Neutrophil (primary cell): Measurements from ENCODE around the gene C13orf46.

Source experiments
- H3K27ac ChIP-seq: fragments of 200-600 bp; sonication (generic); 2 replicates; pipeline ENCODE4 v1.5.1; 2016; ENCODE audit warnings: mild to moderate bottlenecking, moderate library complexity
- H3K27me3 ChIP-seq: fragments of 200-600 bp; sonication (generic); 2 replicates; pipeline ENCODE4 v1.6.0; 2016; ENCODE audit warnings: mild to moderate bottlenecking
- H3K36me3 ChIP-seq: fragments of 200-600 bp; sonication (generic); 2 replicates; pipeline ENCODE4 v1.5.1; 2017
- H3K4me1 ChIP-seq, 2 experiments: fragments of 200-600 bp in 1 of 2; sonication (generic) in 1 of 2; 1 replicate in 1 of 2; 2 replicates in 1 of 2; pipeline versions ENCODE4 v1.5.1 to v1.6.1; 2013 to 2016; ENCODE audit warnings: low read depth in 1 of 2, low read length in 1 of 2, mild to moderate bottlenecking in 1 of 2, moderate library complexity in 1 of 2; ENCODE audit not compliant: control insufficient read depth in 1 of 2, insufficient read depth in 1 of 2
- H3K4me3 ChIP-seq, 2 experiments: fragments of 200-600 bp in 1 of 2; sonication (generic) in 1 of 2; 1 replicate in 1 of 2; 2 replicates in 1 of 2; pipeline ENCODE4 v1.5.1; 2013 to 2016; ENCODE audit warnings: low read depth in 1 of 2, low read length in 1 of 2, mild to moderate bottlenecking in 1 of 2, moderate library complexity in 1 of 2
- H3K9me3 ChIP-seq: fragments of 200-600 bp; sonication (generic); 2 replicates; pipeline ENCODE4 v1.5.1; 2016
- TF ChIP-seq, protein P1 (sequence below): fragments of 200-600 bp; sonication (generic); IDR thresholded peaks from 2 replicates; pipeline ENCODE4 v1.5.1; 2016; ENCODE audit warnings: antibody characterized with exemption

Gene C13orf46

GRCh38 chr13:114007566-114007965, 33.7 kb upstream of the C13orf46 start:
- Histone ChIP-seq H3K36me3 (peaks cover 48% of the 10 kb centered on the region), H3K4me1 (no peaks in the 10 kb centered on the region), H3K27ac (no peak overlapping the region), H3K9me3 (no peaks in the 10 kb centered on the region), H3K27me3 (no peaks in the 10 kb centered on the region), H3K4me3 (no peak overlapping the region)
- TF ChIP-seq, protein P1, sequence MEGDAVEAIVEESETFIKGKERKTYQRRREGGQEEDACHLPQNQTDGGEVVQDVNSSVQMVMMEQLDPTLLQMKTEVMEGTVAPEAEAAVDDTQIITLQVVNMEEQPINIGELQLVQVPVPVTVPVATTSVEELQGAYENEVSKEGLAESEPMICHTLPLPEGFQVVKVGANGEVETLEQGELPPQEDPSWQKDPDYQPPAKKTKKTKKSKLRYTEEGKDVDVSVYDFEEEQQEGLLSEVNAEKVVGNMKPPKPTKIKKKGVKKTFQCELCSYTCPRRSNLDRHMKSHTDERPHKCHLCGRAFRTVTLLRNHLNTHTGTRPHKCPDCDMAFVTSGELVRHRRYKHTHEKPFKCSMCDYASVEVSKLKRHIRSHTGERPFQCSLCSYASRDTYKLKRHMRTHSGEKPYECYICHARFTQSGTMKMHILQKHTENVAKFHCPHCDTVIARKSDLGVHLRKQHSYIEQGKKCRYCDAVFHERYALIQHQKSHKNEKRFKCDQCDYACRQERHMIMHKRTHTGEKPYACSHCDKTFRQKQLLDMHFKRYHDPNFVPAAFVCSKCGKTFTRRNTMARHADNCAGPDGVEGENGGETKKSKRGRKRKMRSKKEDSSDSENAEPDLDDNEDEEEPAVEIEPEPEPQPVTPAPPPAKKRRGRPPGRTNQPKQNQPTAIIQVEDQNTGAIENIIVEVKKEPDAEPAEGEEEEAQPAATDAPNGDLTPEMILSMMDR = no peak

GRCh38 chr13:114005206-114005724, 31.4 kb upstream of the C13orf46 start:
- Histone ChIP-seq H3K9me3 (no peaks in the 10 kb centered on the region), H3K4me1 (no peaks in the 10 kb centered on the region), H3K4me3 (no peak overlapping the region), H3K27ac (no peak overlapping the region), H3K36me3 (peaks cover 48% of the 10 kb centered on the region), H3K27me3 (no peaks in the 10 kb centered on the region)
- TF ChIP-seq, protein P1 = no peak

DNA sequence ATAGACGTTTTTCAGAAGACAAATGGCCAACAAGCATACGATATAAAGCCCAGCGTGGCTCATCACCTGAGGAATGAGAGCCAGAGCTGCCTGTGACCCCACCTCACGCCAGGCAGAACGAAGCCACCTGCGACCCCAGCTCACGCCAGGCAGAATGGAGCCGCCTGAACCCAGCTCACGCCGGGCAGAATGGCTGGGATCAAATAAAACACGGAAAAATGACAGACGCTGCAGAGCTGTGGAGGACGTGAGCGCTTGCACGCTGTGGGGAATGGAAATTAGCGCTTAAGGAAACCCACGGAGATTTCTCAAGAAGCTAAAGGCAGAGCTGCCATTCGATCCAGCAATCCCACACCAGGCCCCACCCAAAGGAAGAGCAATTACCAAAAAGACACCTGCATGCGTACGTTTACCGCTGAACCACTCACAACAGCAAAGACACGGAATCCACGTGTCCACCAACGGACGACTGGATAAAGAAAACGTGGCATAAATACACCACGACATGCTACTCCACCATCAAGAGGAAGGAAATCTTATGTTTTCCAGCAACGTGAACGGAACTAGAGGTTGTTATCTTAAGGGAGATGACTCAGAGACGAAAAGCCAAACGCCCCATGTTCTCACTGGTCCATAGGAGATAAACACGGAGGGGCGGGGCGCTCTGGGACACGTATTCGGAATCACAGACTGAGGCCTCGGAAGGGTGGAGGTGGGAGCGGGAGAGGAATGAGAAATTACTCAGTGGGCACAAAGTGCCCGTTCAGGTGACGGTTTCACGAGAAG, 30.7 kb upstream of the C13orf46 start:
- peaks cover 44% of the 10 kb centered on the region for H3K36me3 ChIP-seq
- no peak overlapping the region for H3K27ac ChIP-seq
- no peaks in the 10 kb centered on the region for H3K27me3 ChIP-seq

GRCh38 chr13:114002771-114003321, 29.0 kb upstream of the C13orf46 start:
- H3K27me3 ChIP-seq = no peaks in the 10 kb centered on the region
- H3K27ac ChIP-seq = no peak overlapping the region
- H3K9me3 ChIP-seq = no peaks in the 10 kb centered on the region
- TF ChIP-seq, protein P1 = no peak
- H3K4me3 ChIP-seq = no peak overlapping the region
- no peaks in the 10 kb centered on the region for H3K4me1 ChIP-seq
- peaks cover 52% of the 10 kb centered on the region for H3K36me3 ChIP-seq

More for the DNA sequence above, 30.7 kb upstream of the C13orf46 start:
- no peaks in the 10 kb centered on the region for H3K9me3 ChIP-seq
- TF ChIP-seq, protein P1 = no peak
- no peaks in the 10 kb centered on the region for H3K4me1 ChIP-seq
- no peak overlapping the region for H3K4me3 ChIP-seq

DNA sequence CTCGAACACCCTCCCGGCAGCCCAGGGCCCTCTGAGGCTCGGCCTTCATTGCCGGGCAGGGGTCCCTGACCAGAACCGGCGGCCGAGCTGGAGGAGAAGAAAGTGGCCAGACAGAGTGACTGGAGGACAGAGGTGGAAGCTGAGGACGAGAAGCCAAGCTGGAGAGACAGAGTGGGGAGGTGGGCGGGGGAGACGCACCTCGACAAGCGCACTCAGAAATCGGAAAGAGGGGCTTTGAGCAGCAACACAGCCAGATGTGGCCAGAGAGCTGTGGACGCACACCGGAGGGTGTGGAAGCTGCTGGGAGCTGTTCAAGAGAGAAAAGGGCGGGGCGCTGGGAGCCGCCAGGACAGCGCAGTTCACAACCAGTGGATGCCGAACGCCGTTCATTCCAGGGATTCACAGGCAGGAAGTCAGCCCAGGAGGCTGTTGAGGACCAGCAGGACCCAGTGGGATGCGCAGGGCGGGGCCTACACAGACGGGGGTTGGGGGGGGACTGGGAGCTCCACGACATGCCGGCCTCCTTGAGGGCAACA, 28.2 kb upstream of the C13orf46 start:
- TF ChIP-seq, protein P1 = no peak
- Histone ChIP-seq H3K36me3 (peaks cover 56% of the 10 kb centered on the region), H3K4me1 (no peaks in the 10 kb centered on the region), H3K4me3 (no peak overlapping the region), H3K9me3 (no peaks in the 10 kb centered on the region), H3K27ac (no peak overlapping the region), H3K27me3 (no peaks in the 10 kb centered on the region)
